ENCODE measurements around the gene CD109.
"Not testable (repeated sequence)": the region's sequence is repeated elsewhere in the genome, so short reads cannot be mapped to it uniquely, and the experiment has no call there.

Gene CD109

GRCh38 chr6:73712535-73713173, 16.7 kb downstream of the CD109 start:
- Histone ChIP-seq H3K4me2 (ENCODE audit: low read length) (no peak overlapping the region), H3K23ac (ENCODE audit: low read length) (no peak overlapping the region), H4K8ac (ENCODE audit: low read depth, low read length) (no peak overlapping the region), H2AK5ac (ENCODE audit: low read length) (no peak overlapping the region), H2BK5ac (ENCODE audit: low read length) (no peak overlapping the region), H3K27ac (ENCODE audit: low read depth, low read length) (no peak overlapping the region), H3K4ac (ENCODE audit: low read depth, low read length) (no peak overlapping the region), H3K9ac (ENCODE audit: low read length) (no peak overlapping the region), H3K4me3 (ENCODE audit: low read length) (no peak overlapping the region), H3K36me3 (ENCODE audit: control insufficient read depth, insufficient read depth, low read length) (no peaks in the 10 kb centered on the region), H3K27me3 (ENCODE audit: insufficient read depth, low read length, poor library complexity) (no peaks in the 10 kb centered on the region), H3K79me2 (ENCODE audit: control insufficient read depth, insufficient read depth, low read length) (no peaks in the 10 kb centered on the region), H3K4me1 (ENCODE audit: control insufficient read depth, low read depth, low read length) (no peaks in the 10 kb centered on the region), H4K5ac (ENCODE audit: low read length) (no peak overlapping the region), H3K18ac (ENCODE audit: low read length) (no peak overlapping the region), H2BK15ac (replicated peaks; ENCODE audit: low read depth) (no peak overlapping the region), H3K79me1 (ENCODE audit: low read length) (no peaks in the 10 kb centered on the region), H2BK120ac (ENCODE audit: low read depth, low read length) (no peak overlapping the region), H3K56ac (ENCODE audit: low read length) (no peak overlapping the region)
- DNase-seq: no peak
- WGBS (ENCODE audit: extremely low coverage, insufficient coverage, low lambda C conversion rate): no CpG with 5 or more reads among the region's 5 CpGs

- no CpG with 5 or more reads among the region's 8 CpGs for WGBS (ENCODE audit: extremely low coverage, insufficient coverage, low lambda C conversion rate)
- Histone ChIP-seq H3K4me1 (ENCODE audit: control insufficient read depth, low read depth, low read length) (no peaks in the 10 kb centered on the region), H3K4me2 (ENCODE audit: low read length) (no peak overlapping the region), H3K23ac (ENCODE audit: low read length) (no peak overlapping the region), H2BK5ac (ENCODE audit: low read length) (no peak overlapping the region), H4K5ac (ENCODE audit: low read length) (no peak overlapping the region), H3K27me3 (ENCODE audit: insufficient read depth, low read length, poor library complexity) (no peaks in the 10 kb centered on the region), H3K36me3 (ENCODE audit: control insufficient read depth, insufficient read depth, low read length) (no peaks in the 10 kb centered on the region), H3K56ac (ENCODE audit: low read length) (no peak overlapping the region), H3K79me1 (ENCODE audit: low read length) (no peaks in the 10 kb centered on the region), H3K18ac (ENCODE audit: low read length) (no peak overlapping the region), H3K4me3 (ENCODE audit: low read length) (no peak overlapping the region), H3K27ac (ENCODE audit: low read depth, low read length) (no peak overlapping the region), H2AK5ac (ENCODE audit: low read length) (no peak overlapping the region), H3K9ac (ENCODE audit: low read length) (no peak overlapping the region), H2BK120ac (ENCODE audit: low read depth, low read length) (no peak overlapping the region), H4K8ac (ENCODE audit: low read depth, low read length) (no peak overlapping the region), H3K79me2 (ENCODE audit: control insufficient read depth, insufficient read depth, low read length) (no peaks in the 10 kb centered on the region), H2BK15ac (replicated peaks; ENCODE audit: low read depth) (no peak overlapping the region), H3K4ac (ENCODE audit: low read depth, low read length) (no peak overlapping the region)
- peak; percentile 49 for DNase-seq
Observed at GRCh38 chr6:73713426-73714147, 17.6 kb downstream of the CD109 start.

GRCh38 chr6:73715111-73715508, 19.1 kb downstream of the CD109 start:
- not testable (repeated sequence) for H3K56ac ChIP-seq (ENCODE audit: low read length); H4K8ac ChIP-seq (ENCODE audit: low read depth, low read length); H3K27ac ChIP-seq (ENCODE audit: low read depth, low read length); H3K18ac ChIP-seq (ENCODE audit: low read length); H4K5ac ChIP-seq (ENCODE audit: low read length); H3K4me2 ChIP-seq (ENCODE audit: low read length); H2BK15ac ChIP-seq (replicated peaks; ENCODE audit: low read depth); H3K4me1 ChIP-seq (ENCODE audit: control insufficient read depth, low read depth, low read length); H2BK120ac ChIP-seq (ENCODE audit: low read depth, low read length); H3K9ac ChIP-seq (ENCODE audit: low read length); H3K79me2 ChIP-seq (ENCODE audit: control insufficient read depth, insufficient read depth, low read length); DNase-seq; H3K36me3 ChIP-seq (ENCODE audit: control insufficient read depth, insufficient read depth, low read length); H3K27me3 ChIP-seq (ENCODE audit: insufficient read depth, low read length, poor library complexity); H2BK5ac ChIP-seq (ENCODE audit: low read length); H2AK5ac ChIP-seq (ENCODE audit: low read length); H3K79me1 ChIP-seq (ENCODE audit: low read length); H3K4ac ChIP-seq (ENCODE audit: low read depth, low read length); H3K23ac ChIP-seq (ENCODE audit: low read length); H3K4me3 ChIP-seq (ENCODE audit: low read length)
- no CpG with 5 or more reads among the region's 5 CpGs for WGBS (ENCODE audit: extremely low coverage, insufficient coverage, low lambda C conversion rate)

- no peak overlapping the region for H2BK120ac ChIP-seq (ENCODE audit: low read depth, low read length)
- H2AK5ac ChIP-seq (ENCODE audit: low read length): no peak overlapping the region
- no peak overlapping the region for H3K23ac ChIP-seq (ENCODE audit: low read length)
- no peak overlapping the region for H3K9ac ChIP-seq (ENCODE audit: low read length)
- no peaks in the 10 kb centered on the region for H3K27me3 ChIP-seq (ENCODE audit: insufficient read depth, low read length, poor library complexity)
- no peak for DNase-seq
- no peaks in the 10 kb centered on the region for H3K36me3 ChIP-seq (ENCODE audit: control insufficient read depth, insufficient read depth, low read length)
- no CpG with 5 or more reads among the region's 2 CpGs for WGBS (ENCODE audit: extremely low coverage, insufficient coverage, low lambda C conversion rate)
- H4K8ac ChIP-seq (ENCODE audit: low read depth, low read length): no peak overlapping the region
- H3K56ac ChIP-seq (ENCODE audit: low read length): no peak overlapping the region
- H3K4ac ChIP-seq (ENCODE audit: low read depth, low read length): no peak overlapping the region
- no peak overlapping the region for H3K4me3 ChIP-seq (ENCODE audit: low read length)
- no peaks in the 10 kb centered on the region for H3K4me1 ChIP-seq (ENCODE audit: control insufficient read depth, low read depth, low read length)
- no peaks in the 10 kb centered on the region for H3K79me1 ChIP-seq (ENCODE audit: low read length)
- H3K4me2 ChIP-seq (ENCODE audit: low read length): no peak overlapping the region
- no peak overlapping the region for H4K5ac ChIP-seq (ENCODE audit: low read length)
- H3K79me2 ChIP-seq (ENCODE audit: control insufficient read depth, insufficient read depth, low read length): no peaks in the 10 kb centered on the region
- H3K18ac ChIP-seq (ENCODE audit: low read length): no peak overlapping the region
- H2BK5ac ChIP-seq (ENCODE audit: low read length): no peak overlapping the region
- no peak overlapping the region for H3K27ac ChIP-seq (ENCODE audit: low read depth, low read length)
- H2BK15ac ChIP-seq (replicated peaks; ENCODE audit: low read depth): no peak overlapping the region
Observed at GRCh38 chr6:73719046-73719445, 23.0 kb downstream of the CD109 start.

- DNase-seq: no peak
- H2AK5ac ChIP-seq (ENCODE audit: low read length): no peak overlapping the region
- H3K4me3 ChIP-seq (ENCODE audit: low read length): no peak overlapping the region
- no CpG with 5 or more reads among the region's 9 CpGs for WGBS (ENCODE audit: extremely low coverage, insufficient coverage, low lambda C conversion rate)
- no peaks in the 10 kb centered on the region for H3K27me3 ChIP-seq (ENCODE audit: insufficient read depth, low read length, poor library complexity)
- H2BK15ac ChIP-seq (replicated peaks; ENCODE audit: low read depth): no peak overlapping the region
- H2BK5ac ChIP-seq (ENCODE audit: low read length): no peak overlapping the region
- no peak overlapping the region for H2BK120ac ChIP-seq (ENCODE audit: low read depth, low read length)
- H3K79me2 ChIP-seq (ENCODE audit: control insufficient read depth, insufficient read depth, low read length): no peaks in the 10 kb centered on the region
- H4K5ac ChIP-seq (ENCODE audit: low read length): no peak overlapping the region
- no peak overlapping the region for H3K9ac ChIP-seq (ENCODE audit: low read length)
- H4K8ac ChIP-seq (ENCODE audit: low read depth, low read length): no peak overlapping the region
- no peaks in the 10 kb centered on the region for H3K79me1 ChIP-seq (ENCODE audit: low read length)
- H3K4ac ChIP-seq (ENCODE audit: low read depth, low read length): no peak overlapping the region
- no peak overlapping the region for H3K23ac ChIP-seq (ENCODE audit: low read length)
- no peaks in the 10 kb centered on the region for H3K36me3 ChIP-seq (ENCODE audit: control insufficient read depth, insufficient read depth, low read length)
- H3K4me2 ChIP-seq (ENCODE audit: low read length): no peak overlapping the region
- no peak overlapping the region for H3K18ac ChIP-seq (ENCODE audit: low read length)
- no peak overlapping the region for H3K27ac ChIP-seq (ENCODE audit: low read depth, low read length)
- no peaks in the 10 kb centered on the region for H3K4me1 ChIP-seq (ENCODE audit: control insufficient read depth, low read depth, low read length)
- no peak overlapping the region for H3K56ac ChIP-seq (ENCODE audit: low read length)
Observed at GRCh38 chr6:73722318-73723060, 26.5 kb downstream of the CD109 start.

Measured in mesendoderm (in vitro differentiated cells).